Fibroblast of lung (primary cell): ENCODE results near the gene NT5C.
"Not testable (repeated sequence)": the region's sequence is repeated elsewhere in the genome, so short reads cannot be mapped to it uniquely, and the experiment has no call there.

ENCODE experiments used
- EZH2 ChIP-seq: IDR thresholded peaks from 2 replicates; pipeline ENCODE4 v1.5.1; 2012; ENCODE audit warnings: low read length, control low read depth, mild to moderate bottlenecking; ENCODE audit errors: missing control alignments
- TF ChIP-seq, protein P1 (sequence below), 2 donors: IDR thresholded peaks in 1 of 2; conservative IDR thresholded peaks in 1 of 2; 1 replicate in 1 of 2; 2 replicates in 1 of 2; pipeline ENCODE4 v1.5.1; 2011 to 2012; ENCODE audit warnings: low read length in 2 of 2, control low read depth in 1 of 2, inconsistent platforms in 1 of 2, low read depth in 1 of 2, mild to moderate bottlenecking in 1 of 2

DNA sequence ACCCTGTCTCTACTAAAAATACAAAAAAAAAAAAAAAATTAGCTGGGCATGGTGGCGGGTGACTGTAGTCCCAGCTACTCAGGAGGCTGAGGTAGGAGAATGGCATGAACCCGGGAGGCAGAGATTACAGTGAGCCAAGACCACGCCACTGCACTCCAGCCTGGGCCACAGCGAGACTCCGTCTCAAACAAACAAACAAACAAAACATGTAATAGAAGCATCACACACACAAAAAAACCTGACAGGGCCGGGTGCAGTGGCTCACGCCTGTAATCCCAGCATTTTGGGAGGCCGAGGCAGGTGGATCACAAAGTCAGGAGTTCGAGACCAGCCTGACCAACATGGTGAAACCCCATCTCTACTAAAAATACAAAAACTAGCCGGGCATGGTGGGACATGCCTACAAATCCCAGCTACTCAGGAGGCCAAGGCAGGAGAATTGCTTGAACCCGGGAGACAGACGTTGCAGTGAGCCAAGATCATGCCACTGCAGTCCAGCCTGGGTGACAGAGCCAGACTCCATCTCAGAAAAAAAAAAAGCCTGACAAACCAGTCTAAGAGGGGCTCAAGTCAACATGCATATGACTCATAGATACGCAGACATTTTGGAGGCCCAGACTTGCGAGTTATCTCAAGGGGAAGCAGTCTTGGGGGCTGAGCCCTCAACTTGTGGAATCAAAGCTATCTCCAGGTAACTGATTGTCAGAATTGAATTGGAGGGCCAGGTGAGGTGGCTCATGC is 2.2 kb upstream of the NT5C start:
- TF ChIP-seq, protein P1, sequence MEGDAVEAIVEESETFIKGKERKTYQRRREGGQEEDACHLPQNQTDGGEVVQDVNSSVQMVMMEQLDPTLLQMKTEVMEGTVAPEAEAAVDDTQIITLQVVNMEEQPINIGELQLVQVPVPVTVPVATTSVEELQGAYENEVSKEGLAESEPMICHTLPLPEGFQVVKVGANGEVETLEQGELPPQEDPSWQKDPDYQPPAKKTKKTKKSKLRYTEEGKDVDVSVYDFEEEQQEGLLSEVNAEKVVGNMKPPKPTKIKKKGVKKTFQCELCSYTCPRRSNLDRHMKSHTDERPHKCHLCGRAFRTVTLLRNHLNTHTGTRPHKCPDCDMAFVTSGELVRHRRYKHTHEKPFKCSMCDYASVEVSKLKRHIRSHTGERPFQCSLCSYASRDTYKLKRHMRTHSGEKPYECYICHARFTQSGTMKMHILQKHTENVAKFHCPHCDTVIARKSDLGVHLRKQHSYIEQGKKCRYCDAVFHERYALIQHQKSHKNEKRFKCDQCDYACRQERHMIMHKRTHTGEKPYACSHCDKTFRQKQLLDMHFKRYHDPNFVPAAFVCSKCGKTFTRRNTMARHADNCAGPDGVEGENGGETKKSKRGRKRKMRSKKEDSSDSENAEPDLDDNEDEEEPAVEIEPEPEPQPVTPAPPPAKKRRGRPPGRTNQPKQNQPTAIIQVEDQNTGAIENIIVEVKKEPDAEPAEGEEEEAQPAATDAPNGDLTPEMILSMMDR (conservative IDR thresholded peaks at IDR 0.05 in 1 of 2, IDR thresholded peaks at IDR 0.05 in 1 of 2; ENCODE audit: low read depth in 1 of 2, low read length in 2 of 2): not testable (repeated sequence)
- not testable (repeated sequence) for TF ChIP-seq EZH2
